AG04450 (cell line): ENCODE data around the gene PEMT. TPM values are rescaled to one million over a fixed set of nuclear protein-coding genes. Genes with fewer than 3 reads are reported as not detected.

Experiments
- CTCF ChIA-PET: fragments of 300-600, 350-600 bp; formaldehyde crosslinking; extraction: SDS; loops from one replicate; lab custom pipeline; 2022; ENCODE audit warnings: antibody characterized with exemption, inconsistent platforms; lab: Charles Lee
- POLR2A ChIA-PET: fragments of 350-600 bp; formaldehyde crosslinking; extraction: SDS; loops from one replicate; lab custom pipeline; 2021; ENCODE audit warnings: antibody characterized with exemption, inconsistent platforms; lab: Yijun Ruan, JAX
- DNase-seq: peaks from one replicate; pipeline ENCODE4 v3.0.0-alpha.2; 2011; ENCODE audit warnings: low read depth, low spot score
- H3K27ac ChIP-seq: one replicate; pipeline ENCODE4 v1.5.1; 2012; ENCODE audit warnings: low read depth, low read length, control low read depth
- H3K27me3 ChIP-seq: one replicate; pipeline ENCODE4 v1.6.0; 2012; ENCODE audit warnings: low read length; ENCODE audit not compliant: control insufficient read depth, insufficient read depth
- H3K4me3 ChIP-seq: 2 replicates; pipeline ENCODE4 v1.5.1; 2011; ENCODE audit warnings: mild to moderate bottlenecking, low read depth, low read length, control low read depth
- H3K9me3 ChIP-seq: 2 replicates; pipeline ENCODE4 v1.5.1; 2012; ENCODE audit warnings: low read length; ENCODE audit not compliant: control insufficient read depth, insufficient read depth
- CTCF ChIP-seq: IDR thresholded peaks from 2 replicates; pipeline ENCODE4 v1.5.1; 2011; ENCODE audit warnings: low read depth, low read length, control low read depth, inconsistent platforms
- polyA plus RNA-seq: library from polyadenylated mRNA; depleted of rRNA; stranded (reverse); fragments of >200 nt; gene quantifications from 2 replicates; pipeline ENCODE4 v1.2.3, GENCODE V29; 2011

The PEMT gene
- polyA plus RNA-seq, 1 experiment = 14.9 TPM

- Histone ChIP-seq H3K9me3 (no peaks in the 10 kb centered on the region; the same call in 1 of the 2 replicates), H3K27me3 (no peaks in the 10 kb centered on the region), H3K27ac (no peak overlapping the region), H3K4me3 (no peak overlapping the region)
- CTCF ChIA-PET = interaction anchor here (1.1 to 2.3 kb wide), 4 partner anchors 15 to 157 kb away, joined by 3 to 10 read pairs (median 3); partner anchors contain the start of gene RASD1
- peak; percentile 75 for DNase-seq
- no peak for TF ChIP-seq CTCF
- POLR2A ChIA-PET = interaction anchor here (0.6 to 3.1 kb wide), 4 partner anchors 13 to 80 kb away, joined by 3 to 39 read pairs (median 5); partner anchors contain the start of gene RASD1
These were observed 79.3 kb downstream of the PEMT start for GRCh38 chr17:17511881-17512858.

GRCh38 chr17:17511293-17511741 lies 80.2 kb downstream of the PEMT start:
- CTCF ChIA-PET = interaction anchor here (1.1 to 2.3 kb wide), 3 partner anchors 14 to 156 kb away, joined by 3 to 10 read pairs (median 7); partner anchors contain the start of gene RASD1
- TF ChIP-seq CTCF = no peak
- POLR2A ChIA-PET = interaction anchor here (1.2 to 3.1 kb wide), 2 partner anchors 12 to 15 kb away, joined by 3 to 39 read pairs; partner anchors contain the start of gene RASD1
- H3K27ac ChIP-seq = no peak overlapping the region
- no peaks in the 10 kb centered on the region for H3K27me3 ChIP-seq
- no peaks in the 10 kb centered on the region; the same call in 1 of the 2 replicates for H3K9me3 ChIP-seq
- no peak overlapping the region for H3K4me3 ChIP-seq
- DNase-seq = no peak

- ChIA-PET POLR2A (interaction anchor here (1.2 to 3.1 kb wide), 2 partner anchors 11 to 15 kb away, joined by 3 to 39 read pairs; partner anchors contain the start of gene RASD1), CTCF (interaction anchor here (1.6 to 2.3 kb wide), 2 partner anchors 13 to 156 kb away, joined by 7 to 10 read pairs; no protein-coding TSS in a partner anchor)
- TF ChIP-seq CTCF = no peak
- Histone ChIP-seq H3K9me3 (no peaks in the 10 kb centered on the region; the same call in 1 of the 2 replicates), H3K27ac (no peak overlapping the region), H3K4me3 (no peak overlapping the region), H3K27me3 (no peaks in the 10 kb centered on the region)
- DNase-seq = no peak
These were observed 80.8 kb downstream of the PEMT start for GRCh38 chr17:17510456-17511292.

GRCh38 chr17:17509601-17510425 lies 81.7 kb downstream of the PEMT start:
- DNase-seq = no peak

More at GRCh38 chr17:17509601-17510425, 81.7 kb downstream of the PEMT start:
- POLR2A ChIA-PET = interaction anchor here (3.1 kb wide), 1 partner anchor 14 kb away, joined by 39 read pairs; the partner anchor contains the start of gene RASD1
- Histone ChIP-seq H3K4me3 (no peak overlapping the region), H3K9me3 (no peaks in the 10 kb centered on the region; the same call in 1 of the 2 replicates), H3K27ac (no peak overlapping the region), H3K27me3 (no peaks in the 10 kb centered on the region)
- CTCF ChIA-PET = interaction anchor here (1.5 to 2.3 kb wide), 3 partner anchors 13 to 155 kb away, joined by 5 to 10 read pairs (median 7); no protein-coding TSS in a partner anchor
- TF ChIP-seq CTCF = no peak
